GM18508 (cell line): ENCODE results near the gene SEL1L2.

Source experiments
- ATAC-seq: cut with Tn5 transposase; IDR thresholded peaks from one replicate; pipeline ENCODE4 v1.9.1; 2021; ENCODE audit warnings: moderate number of reproducible peaks; ENCODE audit not compliant: insufficient read depth, unreplicated experiment

SEL1L2 gene

DNA sequence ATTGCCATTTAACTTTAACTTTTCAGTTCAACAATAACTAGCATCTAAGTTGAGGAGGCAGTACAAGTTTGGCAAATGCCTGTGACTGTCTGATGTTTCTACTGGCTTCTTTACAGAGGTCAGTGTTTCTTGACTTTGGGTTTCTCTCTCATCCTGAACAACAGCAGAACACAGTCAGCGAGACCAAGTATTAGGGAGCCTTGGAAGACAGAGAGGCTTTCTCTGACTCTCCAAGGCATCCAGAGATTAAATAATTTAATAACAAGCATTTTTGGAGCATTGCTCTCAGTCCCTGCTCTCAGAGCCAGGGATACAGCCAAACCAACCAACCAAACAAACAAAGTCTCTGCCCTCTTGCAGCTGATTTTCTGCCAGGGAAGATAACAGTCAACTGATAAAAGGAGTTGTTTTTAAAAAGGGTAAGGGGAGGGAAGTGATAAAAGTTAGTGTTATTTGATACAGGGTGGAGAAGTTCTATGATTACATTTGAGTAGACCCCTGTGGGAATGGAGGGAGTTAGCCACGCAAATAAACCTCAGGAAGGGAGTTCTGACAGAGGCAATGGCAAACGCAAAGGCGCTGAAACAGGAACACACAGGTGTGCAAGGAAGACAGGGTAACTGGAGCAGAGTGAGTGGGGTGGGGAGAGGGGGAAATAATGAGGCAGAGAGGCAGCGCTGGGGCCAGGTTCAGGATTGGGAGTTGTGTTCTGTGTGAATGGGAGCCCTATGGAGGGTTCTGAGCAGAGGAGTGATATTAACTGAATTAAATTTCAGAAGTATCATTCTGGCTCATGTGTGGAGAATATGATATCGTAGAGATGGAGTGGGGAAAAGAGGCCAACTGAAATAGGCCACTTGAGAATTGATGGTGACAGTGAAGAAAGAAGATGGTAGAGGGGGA, 55.2 kb downstream of the SEL1L2 start:
- ATAC-seq: no peak

DNA sequence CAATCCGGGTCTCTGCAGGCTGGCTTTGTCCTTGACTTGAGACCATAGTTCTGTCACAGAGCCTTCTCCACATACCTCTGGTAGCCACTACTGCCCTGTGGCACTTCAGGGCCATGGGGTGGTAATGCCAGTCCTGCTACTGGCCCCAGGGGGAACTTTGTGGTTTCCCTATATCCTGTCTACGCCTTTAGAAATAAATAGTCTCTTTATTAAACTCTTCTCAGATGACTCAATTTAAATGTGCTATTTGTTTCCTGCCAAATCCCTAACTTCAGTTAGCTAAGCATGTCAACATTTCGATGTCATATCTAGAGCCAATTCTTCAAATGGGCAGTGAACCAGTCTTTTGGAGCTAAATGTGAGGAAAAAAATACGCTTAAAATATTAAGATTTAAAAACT, 60.1 kb downstream of the SEL1L2 start:
- ATAC-seq: no peak

DNA sequence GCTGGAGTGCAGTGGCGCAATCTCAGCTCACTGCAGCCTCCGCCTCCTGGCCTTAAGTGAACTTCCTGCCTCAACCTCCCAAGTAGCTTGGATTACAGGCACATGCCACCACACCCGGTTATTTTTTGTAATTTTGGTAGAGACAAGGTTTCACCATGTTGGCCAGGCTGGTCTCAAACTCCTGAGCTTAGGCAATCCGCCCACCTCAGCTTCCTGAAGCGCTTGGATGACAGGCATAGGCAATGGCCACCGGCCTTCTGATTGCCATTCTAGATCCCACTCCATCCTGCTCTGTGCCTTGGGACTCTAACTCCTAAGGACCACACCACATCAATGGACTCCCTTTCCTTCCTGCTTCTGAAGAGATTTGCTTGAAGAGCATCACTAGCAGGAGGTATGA, 60.6 kb downstream of the SEL1L2 start:
- no peak for ATAC-seq

DNA sequence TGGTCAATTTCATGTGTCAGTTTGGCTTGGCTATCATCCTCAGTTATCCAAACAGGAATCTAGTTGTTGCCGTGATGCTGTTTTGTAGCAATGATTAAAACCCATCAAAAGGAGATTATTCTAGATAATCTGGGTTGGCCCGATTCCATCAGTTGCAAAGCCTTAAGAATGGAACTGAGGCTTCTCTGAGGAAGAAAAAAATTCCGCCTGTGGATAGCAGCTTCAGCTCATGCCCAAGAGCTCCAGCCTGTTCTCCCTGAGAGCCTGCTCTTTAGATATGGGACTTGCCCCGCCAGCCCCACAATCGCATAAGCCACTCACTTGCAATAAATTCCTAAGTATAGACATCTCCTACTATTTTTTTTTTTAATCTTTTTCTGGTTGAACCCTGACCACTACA, 61.5 kb downstream of the SEL1L2 start:
- ATAC-seq: no peak

DNA sequence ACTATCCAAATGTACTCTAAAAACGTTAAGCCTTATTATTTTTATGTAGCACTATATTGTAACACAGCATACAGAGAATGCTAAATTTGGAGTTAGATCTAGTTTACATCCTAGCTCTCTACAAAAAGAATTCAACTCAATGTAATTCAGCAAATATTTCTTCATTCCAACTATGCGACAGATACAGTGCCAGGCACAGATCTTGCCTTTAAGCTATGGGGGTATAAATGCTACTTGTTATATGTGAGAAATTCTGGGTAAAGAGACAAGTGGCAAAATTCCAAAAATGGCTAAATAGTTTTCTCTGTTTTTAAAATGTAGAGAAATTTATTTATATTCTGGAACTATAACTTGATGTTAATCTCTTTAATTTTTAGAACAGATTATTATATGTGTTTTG, 63.2 kb downstream of the SEL1L2 start:
- ATAC-seq: no peak

DNA sequence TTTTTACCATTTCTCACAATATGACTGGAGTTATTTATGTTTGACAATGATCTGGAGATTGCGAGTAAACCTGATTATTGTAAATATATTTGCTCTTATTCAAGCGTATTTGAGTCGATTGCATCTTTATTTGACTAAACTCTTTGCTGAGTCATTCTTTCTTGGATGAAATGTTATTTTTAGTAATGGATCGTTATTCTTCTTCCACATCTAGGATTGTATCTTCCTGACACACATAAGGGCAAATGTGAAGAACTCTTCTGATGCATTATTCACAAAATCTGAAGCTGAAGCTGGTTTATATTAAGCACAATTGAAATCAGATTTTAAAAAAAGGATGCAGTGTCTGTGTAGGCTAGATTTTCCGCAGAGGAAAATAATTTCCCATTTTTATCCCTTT, 68.2 kb downstream of the SEL1L2 start:
- ATAC-seq: no peak

DNA sequence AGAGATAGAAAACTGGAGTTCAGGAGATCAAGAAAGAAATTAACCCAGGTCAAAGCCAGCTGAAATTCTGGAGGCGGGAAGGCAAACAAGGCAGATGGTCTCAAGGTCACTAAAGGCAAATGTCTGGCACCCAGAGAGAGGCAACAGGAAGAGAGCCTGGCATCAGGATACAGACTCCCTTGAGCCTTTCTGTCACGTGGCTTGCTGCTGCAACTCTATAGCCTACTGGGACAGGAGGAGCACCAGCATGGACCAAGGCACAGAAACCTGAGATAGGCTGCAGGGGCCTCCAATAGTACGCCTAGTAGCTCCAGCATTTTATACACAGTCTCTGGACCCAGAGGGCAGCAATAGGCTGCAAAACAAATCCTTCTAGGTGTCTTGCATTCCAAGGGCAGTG, 75.1 kb downstream of the SEL1L2 start:
- no peak for ATAC-seq

DNA sequence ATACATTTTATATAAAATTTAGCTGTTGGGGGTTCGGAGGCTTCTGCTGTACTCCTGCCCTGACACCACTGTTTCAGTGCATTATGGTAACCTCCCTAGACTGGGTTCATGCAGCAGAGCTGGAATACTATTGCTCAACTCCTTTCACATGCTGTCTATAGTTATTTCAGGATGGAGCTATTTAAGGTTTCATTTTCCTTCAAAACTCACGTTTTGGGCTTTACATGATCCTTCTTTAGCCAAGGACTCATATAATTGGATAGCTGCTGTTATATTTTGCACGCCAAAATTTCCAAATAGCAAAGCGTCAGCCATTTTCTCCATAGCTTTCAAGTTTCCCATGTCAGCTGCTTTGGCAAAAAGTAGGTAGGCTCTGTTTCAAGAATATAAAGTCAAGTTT, 76.8 kb downstream of the SEL1L2 start:
- ATAC-seq: no peak

DNA sequence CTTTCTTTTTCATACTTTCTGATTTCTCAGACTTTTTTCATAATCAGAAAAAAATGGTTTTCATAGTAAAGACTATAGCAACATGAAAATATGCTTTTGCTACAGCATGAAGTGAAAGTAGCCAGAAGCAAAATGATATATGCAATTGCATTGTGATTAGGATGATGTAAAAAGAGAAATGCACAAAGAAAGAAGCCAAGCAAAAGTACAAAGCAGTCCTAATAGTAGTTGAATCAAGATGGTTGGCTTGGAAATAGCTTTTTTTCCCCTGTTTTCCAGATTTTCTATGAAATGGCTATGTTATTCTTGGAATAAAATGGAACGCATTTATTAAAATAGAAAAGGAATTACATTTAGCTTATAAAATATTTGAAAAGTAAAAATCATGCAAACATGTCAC, 77.3 kb downstream of the SEL1L2 start:
- no peak for ATAC-seq

DNA sequence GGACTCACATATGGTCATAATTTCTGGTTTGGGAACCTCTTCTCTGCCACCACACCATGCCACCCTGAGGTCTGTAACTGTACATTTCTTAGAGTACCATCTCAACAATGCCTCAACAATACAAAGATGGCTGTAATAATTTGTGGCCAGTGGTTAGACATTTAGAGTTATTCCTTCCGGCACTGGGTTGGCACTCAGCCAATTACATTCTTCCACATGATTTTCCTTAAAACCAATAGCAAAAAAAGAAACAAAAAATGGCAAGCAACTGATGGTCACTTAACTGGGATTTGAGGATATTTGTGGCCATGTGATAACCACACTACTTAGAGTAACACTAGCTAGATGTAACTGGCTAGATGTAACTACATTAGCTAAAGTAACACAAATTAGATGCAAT, 79.9 kb downstream of the SEL1L2 start:
- ATAC-seq: no peak

DNA sequence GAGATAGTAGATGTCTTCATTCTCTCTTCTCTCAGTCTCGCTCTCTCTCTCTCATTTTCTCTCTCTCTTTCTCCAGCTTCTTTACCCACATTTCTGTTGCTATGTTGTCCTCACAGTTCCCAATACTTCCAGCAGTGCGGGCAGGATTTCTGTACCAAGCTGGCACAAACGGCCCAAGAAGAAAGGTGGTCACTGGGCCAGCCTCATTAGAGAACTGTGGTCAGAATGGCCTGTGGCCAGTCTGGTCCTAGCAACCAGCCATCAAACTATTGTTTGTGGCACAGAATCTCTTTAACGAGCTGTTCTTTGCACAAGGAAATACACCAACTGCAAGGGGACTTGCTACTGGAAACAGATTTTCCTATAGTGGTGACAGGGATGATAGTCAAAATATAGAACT, 81.3 kb downstream of the SEL1L2 start:
- ATAC-seq: no peak

DNA sequence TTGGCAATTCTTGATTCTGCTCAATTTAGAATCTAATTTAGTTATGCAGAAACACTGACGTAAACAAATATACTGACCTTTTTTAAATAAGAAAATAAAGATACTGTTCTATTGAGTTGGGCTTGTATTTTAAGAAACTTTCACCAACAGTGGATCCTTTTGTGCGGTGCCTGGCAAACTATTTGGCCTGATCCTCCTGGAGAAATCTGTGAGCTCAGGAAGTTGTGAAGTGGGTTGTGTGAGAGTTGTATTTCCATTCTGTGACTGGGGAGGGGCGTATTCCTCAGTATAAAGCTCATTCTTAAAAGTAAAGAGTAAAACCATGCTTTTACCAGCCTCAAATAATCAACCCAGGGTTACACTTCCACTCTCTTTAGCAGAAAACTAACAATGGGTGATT, 85.6 kb downstream of the SEL1L2 start:
- no peak for ATAC-seq

DNA sequence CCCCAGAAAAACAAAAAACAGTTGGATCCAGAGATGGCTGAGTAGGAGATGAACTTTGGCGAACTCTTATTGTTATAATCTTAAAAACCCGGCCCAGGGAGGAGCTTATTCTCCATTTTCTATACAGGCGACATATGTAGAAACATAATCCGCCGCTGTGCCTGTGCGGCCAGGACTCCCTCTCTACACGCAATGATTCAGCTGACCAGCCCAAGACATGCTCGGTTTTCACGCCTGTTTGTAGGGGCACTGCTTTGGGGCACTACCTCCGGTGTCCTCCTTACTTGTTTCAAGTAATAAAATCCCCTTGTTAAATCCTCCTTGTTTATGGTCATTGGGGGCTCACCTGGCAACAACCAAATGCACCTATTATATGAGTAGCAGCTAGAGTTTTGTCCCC, 89.9 kb downstream of the SEL1L2 start:
- no peak for ATAC-seq

DNA sequence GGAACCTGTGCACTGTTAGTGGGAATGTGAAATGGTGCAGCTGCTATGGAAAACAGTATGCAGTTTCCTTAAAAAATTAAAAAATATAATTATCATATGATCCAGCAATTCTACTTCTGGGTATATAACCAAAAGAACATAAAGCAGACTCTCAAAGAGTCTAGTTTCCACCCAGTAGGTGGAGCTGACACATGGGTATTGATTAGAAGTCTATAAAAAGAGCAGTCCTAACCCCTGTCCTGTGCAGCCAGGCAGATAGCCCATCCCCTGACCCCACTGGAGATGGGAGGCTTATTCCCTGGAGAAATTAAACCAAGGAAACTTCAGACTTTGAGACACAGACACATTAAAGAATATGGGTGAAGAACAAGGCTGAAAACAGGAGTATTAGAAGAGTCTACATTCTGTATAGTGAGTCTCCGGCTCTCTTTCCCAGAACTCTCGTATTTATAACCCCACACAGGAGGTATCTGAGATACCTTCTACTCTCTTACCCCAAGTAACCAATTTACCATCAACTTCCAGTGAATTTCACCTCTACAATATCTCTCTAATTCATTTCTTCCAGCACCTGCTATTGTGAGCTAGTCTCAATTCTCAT, 92.3 kb downstream of the SEL1L2 start:
- no peak for ATAC-seq

DNA sequence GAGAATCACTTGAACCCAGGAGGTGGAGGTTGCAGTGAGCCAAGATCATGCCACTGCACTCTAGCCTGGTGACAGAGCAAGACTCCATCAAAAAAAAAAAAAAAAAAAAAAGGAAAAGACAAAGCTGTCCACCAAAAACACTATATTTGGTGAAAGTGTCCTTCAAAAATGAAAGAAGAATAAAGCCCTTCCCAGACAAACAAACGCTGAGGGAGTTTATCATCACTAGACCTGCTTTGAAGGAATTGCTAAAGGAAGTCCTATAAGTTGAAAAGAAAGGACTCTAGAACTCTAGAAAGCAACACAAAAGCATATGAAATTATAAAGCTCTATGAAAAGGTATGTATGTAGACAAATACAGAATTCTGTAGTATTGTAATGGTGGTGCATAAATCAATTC, 98.8 kb downstream of the SEL1L2 start:
- ATAC-seq: no peak

DNA sequence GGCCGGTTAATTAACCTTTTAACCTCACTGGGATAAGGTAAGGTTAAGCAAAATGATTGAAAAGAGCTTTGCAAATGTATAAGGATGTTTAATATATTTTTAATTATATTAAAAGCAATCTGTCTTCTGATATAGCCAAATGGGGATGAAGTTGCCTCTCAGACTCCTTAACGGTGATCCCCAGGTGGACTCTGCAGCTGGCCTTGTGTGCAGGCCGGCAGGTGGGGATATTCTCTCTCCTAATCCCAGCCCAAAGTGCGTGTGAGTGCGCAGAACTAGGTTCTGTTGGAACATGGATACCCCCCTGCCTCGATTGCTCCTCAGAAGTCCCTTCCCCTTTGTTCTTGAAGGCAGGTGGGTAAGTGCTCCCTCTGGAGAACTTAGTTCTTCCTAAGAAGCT, 105.6 kb downstream of the SEL1L2 start:
- ATAC-seq: no peak

DNA sequence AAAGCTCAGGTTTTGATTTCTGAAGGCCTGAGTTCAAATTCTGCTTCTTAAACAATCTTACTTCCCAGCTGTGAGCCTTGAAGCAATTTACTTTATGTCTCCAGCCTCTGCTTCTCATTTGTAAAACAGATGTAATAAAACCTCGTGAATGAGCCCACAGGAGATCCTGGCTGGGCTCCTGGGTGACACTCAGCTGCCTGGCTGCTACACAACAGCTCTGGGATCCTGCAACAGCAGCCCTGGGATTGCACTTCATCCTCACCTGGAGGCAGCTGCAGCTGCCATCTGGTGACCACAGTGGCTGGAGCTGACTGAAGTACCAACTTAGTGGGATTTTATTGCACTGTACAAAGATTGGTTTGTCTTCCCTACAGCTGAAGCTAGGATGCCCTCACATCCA, 107.0 kb downstream of the SEL1L2 start:
- no peak for ATAC-seq

DNA sequence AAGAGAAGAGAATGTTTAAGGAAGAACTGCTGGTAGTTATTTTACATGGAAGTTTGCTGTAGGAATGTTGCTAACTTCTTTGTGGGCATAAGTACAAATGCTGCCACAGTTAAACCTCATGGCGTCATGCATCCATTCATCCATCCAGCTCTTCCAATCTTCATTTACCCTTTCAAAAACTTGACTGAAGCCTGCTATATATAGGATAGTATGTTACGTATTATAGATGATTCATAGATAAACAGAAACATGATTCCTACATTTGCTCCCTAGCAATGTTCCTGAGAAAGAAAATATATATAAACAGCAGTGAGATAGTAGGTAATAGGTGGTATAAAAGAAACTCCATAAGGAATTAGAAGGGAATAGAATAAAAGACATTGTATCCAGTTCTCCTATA, 111.8 kb downstream of the SEL1L2 start:
- no peak for ATAC-seq

DNA sequence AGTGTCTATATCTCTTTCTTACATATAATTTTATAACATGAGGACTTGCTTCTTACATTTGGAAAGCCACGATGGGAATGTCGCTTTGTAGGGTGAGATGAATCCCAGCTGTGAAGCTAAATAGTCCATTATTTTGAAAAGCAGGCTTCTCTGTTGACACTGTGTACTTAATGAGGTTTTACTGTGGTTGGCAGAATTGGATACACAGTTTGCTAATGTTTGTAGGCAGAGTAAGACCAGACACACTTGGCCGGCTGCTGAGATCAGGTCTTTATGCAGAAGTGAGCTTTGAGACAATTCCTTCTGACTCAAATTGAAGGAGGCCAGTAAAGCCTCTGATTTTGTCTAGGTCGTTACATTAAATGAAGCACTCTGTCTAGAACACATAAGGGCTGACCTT, 112.6 kb downstream of the SEL1L2 start:
- no peak for ATAC-seq

DNA sequence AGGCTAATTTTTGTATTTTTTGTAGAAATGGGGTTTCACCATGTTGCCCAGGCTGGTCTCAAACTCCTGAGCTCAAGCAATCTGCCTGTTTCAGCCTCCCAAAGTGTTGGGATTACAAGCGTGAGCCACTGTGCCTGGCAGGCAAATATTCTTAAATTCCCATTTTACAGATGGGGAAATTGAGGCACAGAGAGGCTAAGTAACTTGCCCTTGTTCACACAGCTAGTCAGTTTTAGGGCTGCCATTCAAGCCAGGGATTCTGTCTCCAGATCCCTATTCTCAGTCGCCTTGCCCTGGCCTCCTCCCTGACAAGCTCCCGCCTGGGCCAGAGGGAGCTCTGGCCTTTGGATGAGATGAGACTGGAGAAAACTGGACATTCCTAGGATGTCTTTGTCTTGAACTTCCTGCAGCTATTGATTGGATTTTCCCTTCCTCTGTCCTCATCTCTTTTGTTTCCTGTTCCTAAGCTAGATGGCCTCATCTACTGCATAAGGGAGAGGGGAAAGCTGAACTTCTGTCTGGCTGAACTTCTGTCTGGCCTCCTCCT, 115.1 kb downstream of the SEL1L2 start:
- ATAC-seq: no peak

DNA sequence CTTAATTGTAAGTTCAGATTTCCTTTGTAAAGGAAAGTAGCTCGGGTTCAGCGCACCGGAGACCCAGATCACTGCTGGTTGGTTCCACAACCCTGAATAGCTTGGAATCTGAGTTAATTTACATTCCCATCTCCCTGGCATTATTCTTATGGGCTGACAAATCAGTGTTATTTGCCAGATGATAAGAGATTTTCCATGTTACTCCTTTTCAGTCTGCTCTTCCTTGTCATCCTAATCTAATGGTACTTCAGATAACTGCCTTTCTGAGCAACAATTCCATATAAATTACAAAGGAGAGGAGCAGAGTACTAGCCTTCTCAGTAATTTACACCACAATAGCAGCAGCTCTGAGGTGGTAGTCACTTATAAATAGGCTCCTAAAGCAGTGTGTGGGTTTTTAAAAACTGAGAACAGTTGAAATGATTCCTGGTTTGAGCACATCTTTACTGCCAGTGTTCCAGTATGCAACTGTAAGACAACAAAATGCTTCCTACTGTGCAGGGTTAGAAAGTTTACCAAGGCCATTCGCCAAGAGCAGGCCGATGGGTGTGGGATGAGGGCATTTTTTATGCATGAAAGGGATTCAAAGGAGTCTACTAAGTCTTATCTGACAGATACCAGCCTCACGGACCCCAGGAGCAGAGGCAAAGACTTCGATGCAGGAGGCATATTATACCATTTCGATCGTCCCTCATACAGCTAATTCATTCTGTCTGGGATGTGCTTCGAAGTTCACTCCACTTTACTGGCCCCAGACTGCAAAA, 115.8 kb downstream of the SEL1L2 start:
- no peak for ATAC-seq
